ENCODE results near the gene PARD3B.

- TF ChIP-seq ZNF274 (IDR thresholded peaks at IDR 0.05; ENCODE audit: low read depth, low read length) (no peak), SUZ12 (IDR thresholded peaks at IDR 0.05; ENCODE audit: extremely low read depth, insufficient read depth, insufficient read length) (no peak), YY1 (IDR thresholded peaks at IDR 0.05; ENCODE audit: insufficient read depth, insufficient read length) (no peak)
These were observed 110.4 kb downstream of the PARD3B start for GRCh38 chr2:204655626-204656025.

All from NT2/D1 (cell line).